HEK293T (cell line): ENCODE data around the gene ZNF700.
"Not testable (repeated sequence)": the region's sequence is repeated elsewhere in the genome, so short reads cannot be mapped to it uniquely, and the experiment has no call there.

Source experiments
- CTCF ChIA-PET: fragments of 350-600 bp; formaldehyde crosslinking; extraction: SDS; loops from one replicate; lab custom pipeline; 2021; ENCODE audit warnings: antibody characterized with exemption, inconsistent platforms; lab: Yijun Ruan, JAX
- POLR2A ChIA-PET: fragments of 350-600 bp; formaldehyde crosslinking; extraction: SDS; loops from one replicate; lab custom pipeline; 2020; ENCODE audit warnings: antibody characterized with exemption, inconsistent platforms; lab: Yijun Ruan, JAX
- DNase-seq: peaks from one replicate; pipeline ENCODE4 v3.0.0; 2012; ENCODE audit warnings: mixed read lengths; ENCODE audit errors: extremely low spot score
- ARNT ChIP-seq: fragments of 450-650 bp; IDR thresholded peaks from 2 replicates; pipeline ENCODE4 v1.6.1; 2017; ENCODE audit warnings: mild to moderate bottlenecking
- BHLHE40 ChIP-seq: fragments of 450-650 bp; IDR thresholded peaks from 2 replicates; pipeline ENCODE4 v1.6.1; 2016; ENCODE audit warnings: mild to moderate bottlenecking, moderate library complexity, borderline replicate concordance
- CTBP1 ChIP-seq: fragments of 450-650 bp; IDR thresholded peaks from 2 replicates; pipeline ENCODE4 v1.6.1; 2016; ENCODE audit warnings: borderline replicate concordance
- ELF4 ChIP-seq: fragments of 450-650 bp; IDR thresholded peaks from 2 replicates; pipeline ENCODE4 v1.6.1; 2017; ENCODE audit warnings: antibody characterized with exemption
- FOXA1 ChIP-seq: fragments of 450-650 bp; IDR thresholded peaks from 2 replicates; pipeline ENCODE4 v1.6.1; 2016; ENCODE audit warnings: mild to moderate bottlenecking
- FOXK2 ChIP-seq: fragments of 450-650 bp; IDR thresholded peaks from 2 replicates; pipeline ENCODE4 v1.6.1; 2016; ENCODE audit warnings: mild to moderate bottlenecking
- FOXM1 ChIP-seq: fragments of 450-650 bp; IDR thresholded peaks from 2 replicates; pipeline ENCODE4 v1.6.1; 2017; ENCODE audit warnings: mild to moderate bottlenecking, borderline replicate concordance
- HDGF ChIP-seq: fragments of 450-650 bp; IDR thresholded peaks from 2 replicates; pipeline ENCODE4 v1.6.1; 2017; ENCODE audit warnings: antibody characterized with exemption, borderline replicate concordance
- L3MBTL2 ChIP-seq: fragments of 450-650 bp; conservative IDR thresholded peaks from 2 replicates; pipeline ENCODE4 v1.6.1; 2016; ENCODE audit warnings: mild to moderate bottlenecking
- LEF1 ChIP-seq: fragments of 450-650 bp; IDR thresholded peaks from 2 replicates; pipeline ENCODE4 v1.6.1; 2017; ENCODE audit warnings: mild to moderate bottlenecking, borderline replicate concordance
- NFRKB ChIP-seq: fragments of 450-650 bp; IDR thresholded peaks from 2 replicates; pipeline ENCODE4 v1.6.1; 2016; ENCODE audit warnings: mild to moderate bottlenecking, moderate library complexity
- PKNOX1 ChIP-seq: fragments of 450-650 bp; IDR thresholded peaks from 2 replicates; pipeline ENCODE4 v1.6.1; 2016
- SP1 ChIP-seq: fragments of 450-650 bp; IDR thresholded peaks from 2 replicates; pipeline ENCODE4 v1.6.1; 2017
- SUZ12 ChIP-seq: fragments of 450-650 bp; IDR thresholded peaks from 2 replicates; pipeline ENCODE4 v1.6.1; 2016; ENCODE audit warnings: mild to moderate bottlenecking
- TARDBP ChIP-seq: fragments of 450-650 bp; IDR thresholded peaks from 2 replicates; pipeline ENCODE4 v1.6.1; 2016
- ZNF384 ChIP-seq: fragments of 450-650 bp; IDR thresholded peaks from 2 replicates; pipeline ENCODE4 v1.6.1; 2016

Gene ZNF700

GRCh38 chr19:11924886-11925650, at the start of gene ZNF700:
TSS of gene ZNF700 (plus strand) at chr19:11925107. CDS start at chr19:11925211, 104 bp downstream.
- DNase-seq, result peak; percentile 52
- ChIA-PET CTCF (interaction anchor here (0.6 to 0.8 kb wide), 2 partner anchors 14 to 571 kb away, joined by 3 to 5 read pairs; no protein-coding TSS in a partner anchor), POLR2A (interaction anchor here (0.6 to 1.0 kb wide), 3 partner anchors 8 to 516 kb away, joined by 3 read pairs; partner anchors contain the start of gene ZNF443)
- no peak for TF ChIP-seq LEF1
- TF ChIP-seq FOXK2, result no peak
- no peak for TF ChIP-seq ARNT
- peak; percentile 39; the same call in 1 of the 2 replicates for TF ChIP-seq ELF4
- no peak for TF ChIP-seq CTBP1
- TF ChIP-seq SP1, result no peak
- TF ChIP-seq PKNOX1, result peak; percentile 98
- TF ChIP-seq SUZ12, result no peak
- TF ChIP-seq NFRKB, result no peak
- TF ChIP-seq L3MBTL2, result peak; percentile 88
- no peak for TF ChIP-seq TARDBP
- TF ChIP-seq ZNF384, result no peak
- TF ChIP-seq BHLHE40, result no peak
- TF ChIP-seq HDGF, result no peak
- no peak for TF ChIP-seq FOXM1
- no peak for TF ChIP-seq FOXA1

GRCh38 chr19:11879687-11880266, 45.1 kb upstream of the ZNF700 start:
- POLR2A ChIA-PET, DNase-seq: not testable (repeated sequence)
- CTCF ChIA-PET, result interaction anchor here (0.6 kb wide), 1 partner anchor 15 kb away, joined by 3 read pairs; no protein-coding TSS in a partner anchor

- TF ChIP-seq FOXK2 (no peak), TARDBP (no peak), SUZ12 (no peak), ELF4 (no peak)
- POLR2A ChIA-PET, result no interaction called here
- CTCF ChIA-PET, result no interaction called here
- no peak for DNase-seq
These were observed 44.3 kb upstream of the ZNF700 start for GRCh38 chr19:11880598-11880997.

- TF ChIP-seq PKNOX1 (no peak), ZNF384 (no peak), L3MBTL2 (no peak), SP1 (no peak), ELF4 (no peak), FOXM1 (no peak), CTBP1 (no peak), SUZ12 (no peak), FOXK2 (no peak), BHLHE40 (no peak), HDGF (no peak), FOXA1 (no peak), TARDBP (no peak), NFRKB (no peak), ARNT (no peak), LEF1 (no peak)
- ChIA-PET POLR2A (no interaction called here), CTCF (no interaction called here)
- peak; percentile 39 for DNase-seq
These were observed 43.6 kb upstream of the ZNF700 start for GRCh38 chr19:11881151-11881800.

- TF ChIP-seq ARNT (no peak), SUZ12 (no peak), LEF1 (no peak), FOXA1 (no peak), FOXK2 (no peak), ZNF384 (no peak), PKNOX1 (no peak), BHLHE40 (no peak), L3MBTL2 (no peak), TARDBP (no peak), HDGF (no peak), SP1 (no peak), FOXM1 (no peak), NFRKB (no peak), ELF4 (no peak), CTBP1 (no peak)
- POLR2A ChIA-PET, result no interaction called here
- CTCF ChIA-PET, result no interaction called here
- DNase-seq, result no peak
These were observed 42.3 kb upstream of the ZNF700 start for GRCh38 chr19:11882606-11883005.
